Bronchial epithelial cell (primary cell): ENCODE results near the gene HBG1. TPM values are rescaled to one million over a fixed set of nuclear protein-coding genes. Genes with fewer than 3 reads are reported as not detected.

Experiments
- DNase-seq: peaks from one replicate; pipeline ENCODE4 v3.0.0-alpha.2; 2010; ENCODE audit warnings: low read depth
- FAIRE-seq: peaks from 2 replicates; lab custom pipeline; 2011; peaks lifted over from hg19 to GRCh38; lab: Jason Lieb, UNC
- H3K27me3 ChIP-seq: 2 replicates; pipeline ENCODE4 v1.5.1; 2011; ENCODE audit warnings: low read length; ENCODE audit not compliant: control insufficient read depth, insufficient read depth
- H3K36me3 ChIP-seq: 2 replicates; pipeline ENCODE4 v1.5.1; 2011; ENCODE audit warnings: low read length; ENCODE audit not compliant: control insufficient read depth, insufficient read depth
- H3K4me3 ChIP-seq: 2 replicates; pipeline ENCODE4 v1.5.1; 2011; ENCODE audit warnings: mild to moderate bottlenecking, low read depth, low read length, control low read depth
- total RNA-seq: library from RNA; depleted of rRNA; stranded (reverse); fragments of >200 nt; gene quantifications from 2 replicates; pipeline ENCODE4 v1.2.1, GENCODE V29; 2014
- TF ChIP-seq, protein P1 (sequence below): IDR thresholded peaks from 2 replicates; pipeline ENCODE4 v1.5.1; 2011; ENCODE audit warnings: mild to moderate bottlenecking, moderate library complexity, low read length, control low read depth, inconsistent platforms; ENCODE audit not compliant: insufficient read depth, severe bottlenecking

HBG1 gene
- total RNA-seq, 1 donor from 2014 or later, result not detected

DNA sequence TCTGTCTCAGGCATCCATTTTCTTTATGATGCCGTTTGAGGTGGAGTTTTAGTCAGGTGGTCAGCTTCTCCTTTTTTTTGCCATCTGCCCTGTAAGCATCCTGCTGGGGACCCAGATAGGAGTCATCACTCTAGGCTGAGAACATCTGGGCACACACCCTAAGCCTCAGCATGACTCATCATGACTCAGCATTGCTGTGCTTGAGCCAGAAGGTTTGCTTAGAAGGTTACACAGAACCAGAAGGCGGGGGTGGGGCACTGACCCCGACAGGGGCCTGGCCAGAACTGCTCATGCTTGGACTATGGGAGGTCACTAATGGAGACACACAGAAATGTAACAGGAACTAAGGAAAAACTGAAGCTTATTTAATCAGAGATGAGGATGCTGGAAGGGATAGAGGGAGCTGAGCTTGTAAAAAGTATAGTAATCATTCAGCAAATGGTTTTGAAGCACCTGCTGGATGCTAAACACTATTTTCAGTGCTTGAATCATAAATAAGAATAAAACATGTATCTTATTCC lies 31.0 kb upstream of the HBG1 start:
- no peak overlapping the region for H3K4me3 ChIP-seq
- no peaks in the 10 kb centered on the region for H3K36me3 ChIP-seq
- no peak for FAIRE-seq
- H3K27me3 ChIP-seq, result no peaks in the 10 kb centered on the region
- TF ChIP-seq, protein P1, sequence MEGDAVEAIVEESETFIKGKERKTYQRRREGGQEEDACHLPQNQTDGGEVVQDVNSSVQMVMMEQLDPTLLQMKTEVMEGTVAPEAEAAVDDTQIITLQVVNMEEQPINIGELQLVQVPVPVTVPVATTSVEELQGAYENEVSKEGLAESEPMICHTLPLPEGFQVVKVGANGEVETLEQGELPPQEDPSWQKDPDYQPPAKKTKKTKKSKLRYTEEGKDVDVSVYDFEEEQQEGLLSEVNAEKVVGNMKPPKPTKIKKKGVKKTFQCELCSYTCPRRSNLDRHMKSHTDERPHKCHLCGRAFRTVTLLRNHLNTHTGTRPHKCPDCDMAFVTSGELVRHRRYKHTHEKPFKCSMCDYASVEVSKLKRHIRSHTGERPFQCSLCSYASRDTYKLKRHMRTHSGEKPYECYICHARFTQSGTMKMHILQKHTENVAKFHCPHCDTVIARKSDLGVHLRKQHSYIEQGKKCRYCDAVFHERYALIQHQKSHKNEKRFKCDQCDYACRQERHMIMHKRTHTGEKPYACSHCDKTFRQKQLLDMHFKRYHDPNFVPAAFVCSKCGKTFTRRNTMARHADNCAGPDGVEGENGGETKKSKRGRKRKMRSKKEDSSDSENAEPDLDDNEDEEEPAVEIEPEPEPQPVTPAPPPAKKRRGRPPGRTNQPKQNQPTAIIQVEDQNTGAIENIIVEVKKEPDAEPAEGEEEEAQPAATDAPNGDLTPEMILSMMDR, result no peak
- DNase-seq, result peak; percentile 99

DNA sequence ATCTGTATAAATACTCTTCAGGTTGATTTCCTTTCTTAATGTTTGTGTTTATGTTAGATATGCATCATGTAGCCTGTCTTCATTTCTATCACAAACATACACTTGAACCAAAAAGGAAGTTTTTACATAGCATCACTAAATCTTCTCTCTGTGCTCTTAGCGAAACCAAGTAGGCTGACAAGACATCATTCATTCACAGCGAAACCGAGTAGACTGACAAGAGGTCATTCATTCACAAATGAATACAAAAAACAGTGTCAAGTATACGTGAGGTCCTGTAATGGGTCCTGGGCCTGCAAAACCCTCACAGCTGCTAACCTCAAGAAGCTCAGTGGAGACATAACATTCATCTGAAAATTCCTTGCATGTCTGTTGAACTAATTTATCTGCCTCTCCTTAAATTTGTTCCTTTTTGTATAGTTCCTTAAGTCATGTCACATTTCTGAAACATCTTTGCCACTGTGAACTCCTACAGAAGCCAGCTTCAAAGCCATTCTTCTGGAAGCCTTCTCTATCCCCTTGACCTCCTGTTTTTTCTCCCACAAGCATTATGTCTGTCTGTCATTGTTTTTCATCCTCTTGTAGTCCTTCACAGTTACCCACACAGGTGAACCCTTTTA lies 29.9 kb upstream of the HBG1 start:
- DNase-seq (no peak), FAIRE-seq (no peak)
- TF ChIP-seq, protein P1, result no peak

DNA sequence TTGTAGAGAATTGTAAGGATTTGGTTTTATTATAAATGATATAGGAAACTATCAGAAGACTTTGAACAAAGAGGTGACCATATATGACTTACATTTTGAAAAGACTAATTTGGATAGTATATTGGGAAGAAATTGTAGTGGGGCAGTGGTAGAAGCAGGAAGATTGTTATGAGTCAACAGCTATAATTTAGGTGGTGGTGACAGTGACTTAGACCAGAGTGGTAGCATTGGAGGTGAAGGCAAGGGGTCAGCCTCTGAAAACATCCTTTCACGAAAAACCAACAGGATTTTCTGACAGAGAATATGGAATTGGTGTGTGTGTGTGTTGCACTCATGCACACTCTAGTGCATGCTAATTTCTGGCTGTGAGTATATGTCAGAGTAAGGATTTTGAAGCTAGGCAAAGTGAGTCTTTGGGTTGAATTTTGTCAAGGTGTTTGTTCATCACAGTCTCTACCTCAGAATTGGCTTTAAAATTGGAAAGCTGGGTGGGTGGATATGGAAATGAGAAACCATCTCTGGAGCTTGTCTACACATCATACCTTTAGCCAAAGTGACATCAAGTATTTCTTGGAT lies 28.2 kb upstream of the HBG1 start:
- DNase-seq, result no peak
- Histone ChIP-seq H3K27me3 (no peaks in the 10 kb centered on the region), H3K4me3 (no peak overlapping the region), H3K36me3 (no peaks in the 10 kb centered on the region)
- no peak for FAIRE-seq
- TF ChIP-seq, protein P1, result no peak

More for the DNA sequence above, 29.9 kb upstream of the HBG1 start:
- H3K4me3 ChIP-seq, result no peak overlapping the region
- H3K27me3 ChIP-seq, result no peaks in the 10 kb centered on the region
- no peaks in the 10 kb centered on the region for H3K36me3 ChIP-seq

DNA sequence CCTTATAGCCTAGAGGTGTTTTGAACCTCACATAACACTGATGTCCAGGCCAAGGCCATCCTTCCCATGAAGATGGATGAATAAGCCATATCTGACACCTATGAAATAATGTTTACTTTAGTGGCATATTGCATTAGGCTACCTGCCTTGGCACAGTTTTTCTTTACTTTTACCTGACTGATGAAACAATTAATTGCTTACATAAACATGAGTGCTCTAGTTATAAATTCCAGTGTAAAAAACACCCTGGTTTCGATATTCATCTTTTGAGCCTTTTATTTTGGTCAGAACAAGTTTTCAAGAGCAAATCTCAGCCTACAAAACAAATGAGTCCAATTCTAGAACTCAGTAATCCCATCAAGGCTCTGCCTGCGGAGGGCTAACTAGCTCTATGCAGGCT lies 27.0 kb upstream of the HBG1 start:
- no peak overlapping the region for H3K4me3 ChIP-seq
- no peaks in the 10 kb centered on the region for H3K27me3 ChIP-seq
- DNase-seq, result no peak
- FAIRE-seq, result no peak
- no peaks in the 10 kb centered on the region for H3K36me3 ChIP-seq
- TF ChIP-seq, protein P1, result no peak

DNA sequence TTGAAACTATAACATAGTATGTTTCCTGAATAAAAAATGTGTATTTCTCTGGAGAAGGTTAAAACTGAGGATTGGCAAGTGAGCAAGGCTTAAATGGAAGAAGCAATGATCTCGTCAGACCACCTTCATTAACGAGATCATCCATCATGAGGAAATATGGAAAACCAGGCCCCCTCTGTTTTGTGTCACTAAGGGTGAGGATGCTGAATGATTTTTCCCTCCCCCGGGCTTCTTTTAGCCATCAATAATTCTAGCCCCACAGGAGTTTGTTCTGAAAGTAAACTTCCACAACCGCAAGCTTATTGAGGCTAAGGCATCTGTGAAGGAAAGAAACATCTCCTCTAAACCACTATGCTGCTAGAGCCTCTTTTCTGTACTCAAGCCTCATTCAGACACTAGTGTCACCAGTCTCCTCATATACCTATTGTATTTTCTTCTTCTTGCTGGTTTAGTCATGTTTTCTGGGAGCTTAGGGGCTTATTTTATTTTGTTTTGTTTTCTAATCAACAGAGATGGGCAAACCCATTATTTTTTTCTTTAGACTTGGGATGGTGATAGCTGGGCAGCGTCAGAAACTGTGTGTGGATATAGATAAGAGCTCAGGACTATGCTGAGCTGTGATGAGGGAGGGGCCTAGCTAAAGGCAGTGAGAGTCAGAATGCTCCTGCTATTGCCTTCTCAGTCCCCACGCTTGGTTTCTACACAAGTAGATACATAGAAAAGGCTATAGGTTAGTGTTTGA lies 25.9 kb upstream of the HBG1 start:
- H3K4me3 ChIP-seq, result no peak overlapping the region
- no peaks in the 10 kb centered on the region for H3K36me3 ChIP-seq
- H3K27me3 ChIP-seq, result no peaks in the 10 kb centered on the region
- TF ChIP-seq, protein P1, result no peak
- no peak for DNase-seq
- FAIRE-seq, result no peak
